A673 (cell line): ENCODE results near the gene RASSF10. TPM values are rescaled to one million over a fixed set of nuclear protein-coding genes. Genes with fewer than 3 reads are reported as not detected.

Experiments
- Bru-seq: library from RNA; stranded (reverse); fragments of 400-500 nt; gene quantifications from one replicate; lab custom pipeline; 2021; lab: Mats Ljungman, UMichigan
- BruChase-seq, 2 experiments: library from RNA; stranded (reverse); fragments of 400-500 nt; gene quantifications; one replicate each; lab custom pipeline; 2021; lab: Mats Ljungman, UMichigan
- BruUV-seq: library from RNA; stranded (reverse); fragments of 400-500 nt; replicated peaks from 2 replicates; lab custom pipeline; 2021; lab: Mats Ljungman, UMichigan
- CTCF ChIA-PET: fragments of 300-600 bp; sonication (Branson Sonifier 250); formaldehyde crosslinking; loops from one replicate; lab custom pipeline; 2022; ENCODE audit warnings: antibody characterized with exemption; lab: Charles Lee
- POLR2A ChIA-PET: fragments of 300-600 bp; sonication (Branson Sonifier 250); formaldehyde crosslinking; loops from one replicate; lab custom pipeline; 2022; ENCODE audit warnings: antibody characterized with exemption; ENCODE audit not compliant: low non-redundant PET; lab: Charles Lee
- DNase-seq: peaks from one replicate; pipeline ENCODE4 v3.0.0-alpha.2; 2015; ENCODE audit warnings: low spot score
- H3K27ac ChIP-seq: fragments of 200-600 bp; sonication (generic); 2 replicates; pipeline ENCODE4 v1.5.1; 2016; ENCODE audit warnings: mixed run types, low read depth, mild to moderate bottlenecking, mixed read lengths, antibody characterized with exemption, low read length; ENCODE audit not compliant: poor library complexity, severe bottlenecking
- H3K27me3 ChIP-seq: fragments of 200-600 bp; sonication (generic); replicated peaks from 2 replicates; pipeline ENCODE4 v1.6.1; 2017; ENCODE audit warnings: mixed run types, low read depth, mild to moderate bottlenecking, mixed read lengths, antibody characterized with exemption, low read length; ENCODE audit not compliant: insufficient read depth, poor library complexity
- H3K36me3 ChIP-seq: fragments of 200-600 bp; sonication (generic); 2 replicates; pipeline ENCODE4 v1.6.1; 2016; ENCODE audit warnings: mixed run types, mild to moderate bottlenecking, mixed read lengths, antibody characterized with exemption, low read length; ENCODE audit not compliant: insufficient read depth, poor library complexity, severe bottlenecking
- H3K4me1 ChIP-seq: fragments of 200-600 bp; sonication (generic); 2 replicates; pipeline ENCODE4 v1.6.1; 2017; ENCODE audit warnings: mixed run types, mild to moderate bottlenecking, mixed read lengths, antibody characterized with exemption, low read length; ENCODE audit not compliant: insufficient read depth, poor library complexity, severe bottlenecking
- H3K4me3 ChIP-seq: fragments of 200-600 bp; sonication (generic); 2 replicates; pipeline ENCODE4 v1.5.1; 2016; ENCODE audit warnings: low read depth, mixed run types, mild to moderate bottlenecking, mixed read lengths, low read length; ENCODE audit not compliant: poor library complexity, severe bottlenecking
- H3K9me3 ChIP-seq: fragments of 200-600 bp; sonication (generic); 2 replicates; pipeline ENCODE4 v1.6.1; 2016; ENCODE audit warnings: mixed run types, low read depth, mild to moderate bottlenecking, mixed read lengths, antibody characterized with exemption, low read length; ENCODE audit not compliant: poor library complexity, severe bottlenecking
- CTCF ChIP-seq: fragments of 300-800, 200-600 bp; sonication (generic); conservative IDR thresholded peaks from 2 replicates; pipeline ENCODE4 v1.5.1; 2017; ENCODE audit warnings: low read depth, mild to moderate bottlenecking, antibody characterized with exemption, low read length, moderate library complexity, mixed read lengths
- EZH2 ChIP-seq: fragments of 200-600 bp; sonication (generic); IDR thresholded peaks from 2 replicates; pipeline ENCODE4 v1.6.1; 2017; ENCODE audit warnings: borderline replicate concordance, low read depth, mild to moderate bottlenecking, mixed read lengths, antibody characterized with exemption, low read length; ENCODE audit not compliant: poor library complexity, severe bottlenecking
- intact Hi-C: fragments of 100-400 bp; cut with micrococcal nuclease; formaldehyde crosslinking; loops from one replicate; pipeline ENCODE4 v1.10.0; 2022; ENCODE audit not compliant: unreplicated experiment
- long read RNA-seq: library from polyadenylated mRNA; stranded (forward); transcript quantifications from one replicate; pipeline ENCODE4 v2.0.0, GENCODE V29; 2022
- total RNA-seq: library from RNA; stranded (reverse); gene quantifications from 2 replicates; pipeline ENCODE4 v1.2.3, GENCODE V29; 2021

The RASSF10 gene
- total RNA-seq (0.15 TPM in 1 of 2 replicates, not detected in the other), Bru-seq, nascent RNA (percentile 17 among the genes with signal in this experiment), BruChase-seq, experiment 1, labeled RNA remaining after a 2-hour chase (percentile 20 among the genes with signal in this experiment), BruChase-seq, experiment 2, labeled RNA remaining after a 6-hour chase (percentile 16 among the genes with signal in this experiment)
- long read RNA-seq, result 0 reads

- TF ChIP-seq CTCF (no peak), EZH2 (peak; percentile 18)
- CTCF ChIA-PET, result no interaction called here
- peak; percentile 47 for DNase-seq
- BruUV-seq, result no TSS peak
- Histone ChIP-seq H3K4me3 (no peak within 1 kb of the TSS), H3K9me3 (no peaks in the 10 kb centered on the region), H3K36me3 (no peaks in the 10 kb centered on the region), H3K27ac (no peak within 1 kb of the TSS), H3K4me1 (no peaks in the 10 kb centered on the region), H3K27me3 (peaks cover 98% of the 10 kb centered on the region)
- POLR2A ChIA-PET, result no interaction called here
- intact Hi-C loops, result no loop called here
These were observed at the start of gene RASSF10 for GRCh38 chr11:13008625-13009475. RASSF10 (plus strand) TSS chr11:13009316; CDS start chr11:13009577, 261 bp downstream.

GRCh38 chr11:12961615-12962014 lies 47.5 kb upstream of the RASSF10 start:
- Histone ChIP-seq H3K4me1 (no peaks in the 10 kb centered on the region), H3K36me3 (no peaks in the 10 kb centered on the region), H3K27ac (no peak overlapping the region), H3K27me3 (no peaks in the 10 kb centered on the region), H3K4me3 (no peak overlapping the region), H3K9me3 (no peaks in the 10 kb centered on the region)
- ChIA-PET CTCF (interaction anchor here (0.6 to 1.2 kb wide), 5 partner anchors 47 to 549 kb away, joined by 3 to 7 read pairs (median 5); no protein-coding TSS in a partner anchor), POLR2A (no interaction called here)
- intact Hi-C loops, result loop anchor here (5.0 kb wide), 2 partner anchors 381 to 629 kb away; no protein-coding TSS in a partner anchor
- no TSS peak for BruUV-seq
- peak; percentile 15; the same call in 1 of the 2 replicates for TF ChIP-seq CTCF
- TF ChIP-seq EZH2, result no peak
- DNase-seq, result peak; percentile 11

GRCh38 chr11:12962306-12962705 lies 46.8 kb upstream of the RASSF10 start:
- H3K27me3 ChIP-seq, result no peaks in the 10 kb centered on the region
- CTCF ChIA-PET, result interaction anchor here (2.5 kb wide), 1 partner anchor 631 kb away, joined by 11 read pairs; no protein-coding TSS in a partner anchor
- BruUV-seq, result no TSS peak

More at GRCh38 chr11:12962306-12962705, 46.8 kb upstream of the RASSF10 start:
- intact Hi-C loops, result loop anchor here (5.0 kb wide), 2 partner anchors 380 to 630 kb away; no protein-coding TSS in a partner anchor
- TF ChIP-seq EZH2, result no peak
- TF ChIP-seq CTCF, result no peak
- no peak overlapping the region for H3K27ac ChIP-seq
- DNase-seq, result no peak
- POLR2A ChIA-PET, result no interaction called here
- no peaks in the 10 kb centered on the region for H3K36me3 ChIP-seq
- no peaks in the 10 kb centered on the region for H3K9me3 ChIP-seq
- no peaks in the 10 kb centered on the region for H3K4me1 ChIP-seq
- no peak overlapping the region for H3K4me3 ChIP-seq
